Liver (tissue), 3 donors: ENCODE results near the gene FRMD6.

Experiments
- ATF3 ChIP-seq: IDR thresholded peaks from 2 replicates; pipeline ENCODE4 v1.6.1; 2016; ENCODE audit warnings: antibody characterized with exemption
- CTCF ChIP-seq: fragments of 150-350 bp; IDR thresholded peaks from 2 replicates; pipeline ENCODE4 v1.5.1; 2017; ENCODE audit warnings: improper control_type of control experiment, low read depth, low read length; ENCODE audit not compliant: missing input control
- HNF4G ChIP-seq: IDR thresholded peaks from 2 replicates; pipeline ENCODE4 v1.6.1; 2016; ENCODE audit warnings: antibody characterized with exemption
- REST ChIP-seq: IDR thresholded peaks from 2 replicates; pipeline ENCODE4 v1.6.1; 2016; ENCODE audit warnings: antibody characterized with exemption, mild to moderate bottlenecking
- YY1 ChIP-seq: IDR thresholded peaks from 2 replicates; pipeline ENCODE4 v1.6.1; 2016; ENCODE audit warnings: antibody characterized with exemption, mild to moderate bottlenecking
- donor health status: healthy.
- donor health status: healthy.

- no peak for TF ChIP-seq CTCF
- TF ChIP-seq YY1, result no peak
- no peak for TF ChIP-seq HNF4G
- TF ChIP-seq ATF3, result no peak
- TF ChIP-seq REST, result no peak
Measured at GRCh38 chr14:51738754-51739153, 87.0 kb downstream of the FRMD6 start.
